Breast epithelium (tissue), 3 donors: ENCODE results near the gene UMPS.
A peak's percentile ranks its signal among the peaks of the same experiment; 100 is the strongest.

Experiments used
- CTCF ChIP-seq, 3 donors: fragments of 450-650 bp; IDR thresholded peaks; one replicate each; pipeline ENCODE4 v1.5.1; 2016 to 2017; ENCODE audit warnings: antibody characterized with exemption in 3 of 3, mild to moderate bottlenecking in 3 of 3, moderate library complexity in 3 of 3
- POLR2A ChIP-seq: fragments of 450-650 bp; IDR thresholded peaks from one replicate; pipeline ENCODE4 v1.6.1; 2016; ENCODE audit warnings: antibody characterized with exemption, mild to moderate bottlenecking, moderate library complexity
- POLR2AphosphoS5 ChIP-seq, 3 donors: sonication (generic); formaldehyde crosslinking; IDR thresholded peaks; one replicate each; pipeline ENCODE4 v1.6.1; 2017; ENCODE audit warnings: antibody characterized with exemption in 3 of 3

- peak; percentile 67 for TF ChIP-seq POLR2A
- TF ChIP-seq CTCF (IDR thresholded peaks at IDR 0.05), result no peak
- TF ChIP-seq POLR2AphosphoS5 (IDR thresholded peaks at IDR 0.05), result peak; percentile 64 to 81 (median 66)
Observed at GRCh38 chr3:124730129-124730940, at the start of gene UMPS.
